HCT116 (cell line): Measurements from ENCODE around the gene ZBTB7C.

Source experiments
- EZH2 ChIP-seq: fragments of 200-600 bp; sonication (generic); IDR thresholded peaks from 2 replicates; pipeline ENCODE4 v1.6.1; 2017; ENCODE audit warnings: antibody characterized with exemption, mixed run types
- EZH2phosphoT487 ChIP-seq: fragments of 200-600 bp; IDR thresholded peaks from 2 replicates; pipeline ENCODE4 v1.6.1; 2018; ENCODE audit warnings: antibody characterized with exemption, borderline replicate concordance
- FOSL1 ChIP-seq: IDR thresholded peaks from 2 replicates; pipeline ENCODE4 v1.6.1; 2012; ENCODE audit warnings: low read depth
- MAX ChIP-seq: IDR thresholded peaks from 2 replicates; pipeline ENCODE4 v1.6.1; 2012
- POLR2A ChIP-seq: IDR thresholded peaks from 2 replicates; pipeline ENCODE4 v1.7.0; 2011; ENCODE audit warnings: borderline replicate concordance; ENCODE audit not compliant: insufficient read depth, insufficient read length; ENCODE audit errors: extremely low read depth
- POLR2AphosphoS5 ChIP-seq: IDR thresholded peaks from 2 replicates; pipeline ENCODE4 v1.6.1; 2011; ENCODE audit warnings: mild to moderate bottlenecking, low read depth, low read length, moderate library complexity
- RAD21 ChIP-seq: IDR thresholded peaks from 2 replicates; pipeline ENCODE4 v1.6.1; 2012; ENCODE audit warnings: low read depth, mild to moderate bottlenecking
- SIN3A ChIP-seq: IDR thresholded peaks from 2 replicates; pipeline ENCODE4 v1.6.1; 2012; ENCODE audit warnings: low read depth
- ZFX ChIP-seq: fragments of 450-650 bp; IDR thresholded peaks from 2 replicates; pipeline ENCODE4 v1.6.1; 2017
- ZNF274 ChIP-seq: fragments of 200-500 bp; sonication (Bioruptor generic); IDR thresholded peaks from 2 replicates; pipeline ENCODE4 v1.6.1; 2014; ENCODE audit warnings: mild to moderate bottlenecking, low read depth, low read length, inconsistent platforms
- TF ChIP-seq, protein P1 (sequence below), 3 experiments: fragments of 200-600 bp in 1 of 3; sonication (generic) in 1 of 3; IDR thresholded peaks in 2 of 3; conservative IDR thresholded peaks in 1 of 3; 2 replicates each; pipeline ENCODE4 v1.5.1; 2012 to 2017; ENCODE audit warnings: low read depth in 2 of 3, low read length in 2 of 3, antibody characterized with exemption in 1 of 3, borderline replicate concordance in 1 of 3, control low read depth in 1 of 3, mild to moderate bottlenecking in 1 of 3, mixed read lengths in 1 of 3, mixed run types in 1 of 3, moderate library complexity in 1 of 3; ENCODE audit not compliant: insufficient read depth in 1 of 3

- TF ChIP-seq EZH2 (no peak), MAX (no peak), ZFX (no peak), POLR2A (no peak), EZH2phosphoT487 (no peak), ZNF274 (no peak), FOSL1 (no peak), POLR2AphosphoS5 (no peak), RAD21 (no peak), SIN3A (no peak)
- TF ChIP-seq, protein P1, sequence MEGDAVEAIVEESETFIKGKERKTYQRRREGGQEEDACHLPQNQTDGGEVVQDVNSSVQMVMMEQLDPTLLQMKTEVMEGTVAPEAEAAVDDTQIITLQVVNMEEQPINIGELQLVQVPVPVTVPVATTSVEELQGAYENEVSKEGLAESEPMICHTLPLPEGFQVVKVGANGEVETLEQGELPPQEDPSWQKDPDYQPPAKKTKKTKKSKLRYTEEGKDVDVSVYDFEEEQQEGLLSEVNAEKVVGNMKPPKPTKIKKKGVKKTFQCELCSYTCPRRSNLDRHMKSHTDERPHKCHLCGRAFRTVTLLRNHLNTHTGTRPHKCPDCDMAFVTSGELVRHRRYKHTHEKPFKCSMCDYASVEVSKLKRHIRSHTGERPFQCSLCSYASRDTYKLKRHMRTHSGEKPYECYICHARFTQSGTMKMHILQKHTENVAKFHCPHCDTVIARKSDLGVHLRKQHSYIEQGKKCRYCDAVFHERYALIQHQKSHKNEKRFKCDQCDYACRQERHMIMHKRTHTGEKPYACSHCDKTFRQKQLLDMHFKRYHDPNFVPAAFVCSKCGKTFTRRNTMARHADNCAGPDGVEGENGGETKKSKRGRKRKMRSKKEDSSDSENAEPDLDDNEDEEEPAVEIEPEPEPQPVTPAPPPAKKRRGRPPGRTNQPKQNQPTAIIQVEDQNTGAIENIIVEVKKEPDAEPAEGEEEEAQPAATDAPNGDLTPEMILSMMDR (IDR thresholded peaks at IDR 0.05 in 2 of 3, conservative IDR thresholded peaks at IDR 0.05 in 1 of 3; ENCODE audit: borderline replicate concordance in 1 of 3, insufficient read depth in 1 of 3, low read depth in 2 of 3, low read length in 2 of 3): no peak
Observed at GRCh38 chr18:48398074-48398473, 11.1 kb downstream of the ZBTB7C start.
